ENCODE results near the gene PTPN14.

GRCh38 chr1:214386747-214387146, 164.7 kb downstream of the PTPN14 start:
- no peak for TF ChIP-seq GABPA (IDR thresholded peaks at IDR 0.05; ENCODE audit: borderline replicate concordance, insufficient read depth, low read length)
- no peak for TF ChIP-seq SP1 (IDR thresholded peaks at IDR 0.05; ENCODE audit: low read depth, low read length)
- no peak for TF ChIP-seq SUZ12 (IDR thresholded peaks at IDR 0.05; ENCODE audit: low read length)
- no peak for TF ChIP-seq EZH2 (IDR thresholded peaks at IDR 0.05; ENCODE audit: low read depth, low read length, severe bottlenecking)
- TF ChIP-seq TCF12 (IDR thresholded peaks at IDR 0.05; ENCODE audit: low read depth, low read length) = no peak
- TF ChIP-seq CTCF (IDR thresholded peaks at IDR 0.05; ENCODE audit: control extremely low read depth in 1 of 3, insufficient read depth in 1 of 3, low read depth in 1 of 3, low read length in 3 of 3) = no peak
- TF ChIP-seq ZNF274 (IDR thresholded peaks at IDR 0.05; ENCODE audit: borderline replicate concordance, extremely low read depth, low read length) = no peak
